ENCODE data around the gene ITGA4.
"Not testable (repeated sequence)": the region's sequence is repeated elsewhere in the genome, so short reads cannot be mapped to it uniquely, and the experiment has no call there.

ITGA4 gene

DNA sequence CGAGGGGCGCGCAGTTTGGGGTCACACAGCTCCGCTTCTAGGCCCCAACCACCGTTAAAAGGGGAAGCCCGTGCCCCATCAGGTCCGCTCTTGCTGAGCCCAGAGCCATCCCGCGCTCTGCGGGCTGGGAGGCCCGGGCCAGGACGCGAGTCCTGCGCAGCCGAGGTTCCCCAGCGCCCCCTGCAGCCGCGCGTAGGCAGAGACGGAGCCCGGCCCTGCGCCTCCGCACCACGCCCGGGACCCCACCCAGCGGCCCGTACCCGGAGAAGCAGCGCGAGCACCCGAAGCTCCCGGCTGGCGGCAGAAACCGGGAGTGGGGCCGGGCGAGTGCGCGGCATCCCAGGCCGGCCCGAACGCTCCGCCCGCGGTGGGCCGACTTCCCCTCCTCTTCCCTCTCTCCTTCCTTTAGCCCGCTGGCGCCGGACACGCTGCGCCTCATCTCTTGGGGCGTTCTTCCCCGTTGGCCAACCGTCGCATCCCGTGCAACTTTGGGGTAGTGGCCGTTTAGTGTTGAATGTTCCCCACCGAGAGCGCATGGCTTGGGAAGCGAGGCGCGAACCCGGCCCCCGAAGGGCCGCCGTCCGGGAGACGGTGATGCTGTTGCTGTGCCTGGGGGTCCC, at the start of gene ITGA4:
Gene ITGA4, plus strand, starts transcription at position 266 of the 620 bp plus-strand sequence. Its CDS starts 269 bp downstream, at position 535.
- DNase-seq = peak; percentile 85

DNA sequence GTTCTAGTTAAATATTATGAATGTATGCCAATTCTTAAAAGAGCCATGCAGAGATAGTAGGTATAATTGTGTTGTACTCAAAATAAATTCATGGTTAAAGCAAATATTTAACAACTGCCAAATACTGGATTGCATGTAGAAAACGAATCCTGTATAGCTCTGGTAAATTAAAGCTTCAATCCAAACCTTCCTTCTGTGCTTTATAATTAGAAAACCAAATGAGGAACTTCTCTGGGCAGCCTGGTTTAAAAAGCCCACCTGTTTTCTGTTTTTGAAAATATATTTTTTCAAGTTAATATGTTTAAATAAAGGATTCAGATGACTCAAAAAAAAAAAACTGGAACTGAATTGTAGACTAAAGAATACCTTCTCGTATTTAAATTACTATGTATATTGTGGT, 48.3 kb upstream of the ITGA4 start:
- peak; percentile 22 for DNase-seq

DNA sequence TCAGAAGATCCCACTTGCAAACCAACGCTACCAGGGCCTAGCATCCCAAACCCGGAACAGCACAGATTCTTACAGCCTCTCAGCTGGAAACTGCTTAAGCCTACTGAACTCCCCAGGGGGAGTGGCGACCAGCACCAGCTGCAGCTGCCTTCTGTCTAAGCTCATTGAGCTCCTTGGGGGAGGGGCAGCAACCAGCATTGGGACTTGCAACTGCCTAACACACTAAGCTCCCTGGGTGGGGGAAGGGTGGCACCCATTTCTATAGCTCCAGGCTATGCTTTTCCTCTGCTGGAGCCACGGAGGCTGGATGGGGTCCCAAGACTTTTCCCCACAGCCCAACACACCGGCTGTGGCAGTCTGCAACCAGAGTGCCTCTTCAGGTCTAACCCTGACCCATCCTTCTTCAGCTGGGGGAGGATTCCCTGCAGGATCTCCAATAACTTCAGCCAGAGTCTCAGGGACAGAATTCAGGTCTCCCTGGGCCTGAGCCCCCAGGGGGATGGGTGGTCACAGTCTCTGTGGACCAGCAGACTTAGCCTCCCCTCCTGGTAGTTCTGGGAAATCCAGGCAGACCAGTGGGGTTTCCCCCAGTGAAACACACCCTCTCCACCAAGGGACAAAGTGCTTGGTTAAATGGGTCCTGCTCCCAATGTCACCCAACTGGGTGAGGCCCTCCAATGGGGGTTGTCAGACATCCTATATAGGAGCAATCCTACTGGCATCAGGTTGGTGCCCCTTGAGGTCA, 45.9 kb upstream of the ITGA4 start:
- peak; percentile 99 for DNase-seq

DNA sequence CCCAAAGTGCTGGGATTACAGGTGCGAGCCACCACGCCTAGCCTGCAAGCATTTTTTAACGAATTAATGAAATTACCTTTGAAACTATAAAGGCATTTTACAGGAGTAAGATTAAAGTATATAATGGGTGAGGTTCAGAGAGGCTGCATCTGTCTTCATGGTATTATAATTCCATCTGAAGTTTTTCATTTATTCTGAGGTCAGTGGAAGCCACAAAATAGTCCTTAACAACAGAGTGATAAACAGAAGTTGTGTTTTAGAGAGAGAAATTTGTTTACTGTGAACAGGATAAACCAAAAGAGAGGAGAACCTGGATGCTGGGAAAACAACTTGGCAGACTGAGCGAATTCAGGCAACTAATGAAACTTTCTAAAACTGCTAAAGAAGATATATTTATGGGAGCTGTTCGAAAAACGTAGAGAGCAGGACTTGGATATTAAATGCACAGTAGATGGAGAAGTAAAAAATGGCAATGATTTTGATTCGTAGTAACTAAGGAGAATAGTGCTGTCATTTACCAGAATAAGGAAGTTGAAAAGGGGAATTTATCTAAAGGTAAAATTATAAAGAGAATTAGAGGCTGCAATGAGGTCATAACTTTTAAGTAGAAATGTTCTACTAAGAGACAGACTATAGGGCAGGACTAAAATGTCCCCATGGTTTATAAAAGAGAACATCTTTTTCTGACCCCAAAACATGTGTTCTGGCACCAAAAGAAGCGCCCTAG, 37.9 kb upstream of the ITGA4 start:
- peak; percentile 27 for DNase-seq

DNA sequence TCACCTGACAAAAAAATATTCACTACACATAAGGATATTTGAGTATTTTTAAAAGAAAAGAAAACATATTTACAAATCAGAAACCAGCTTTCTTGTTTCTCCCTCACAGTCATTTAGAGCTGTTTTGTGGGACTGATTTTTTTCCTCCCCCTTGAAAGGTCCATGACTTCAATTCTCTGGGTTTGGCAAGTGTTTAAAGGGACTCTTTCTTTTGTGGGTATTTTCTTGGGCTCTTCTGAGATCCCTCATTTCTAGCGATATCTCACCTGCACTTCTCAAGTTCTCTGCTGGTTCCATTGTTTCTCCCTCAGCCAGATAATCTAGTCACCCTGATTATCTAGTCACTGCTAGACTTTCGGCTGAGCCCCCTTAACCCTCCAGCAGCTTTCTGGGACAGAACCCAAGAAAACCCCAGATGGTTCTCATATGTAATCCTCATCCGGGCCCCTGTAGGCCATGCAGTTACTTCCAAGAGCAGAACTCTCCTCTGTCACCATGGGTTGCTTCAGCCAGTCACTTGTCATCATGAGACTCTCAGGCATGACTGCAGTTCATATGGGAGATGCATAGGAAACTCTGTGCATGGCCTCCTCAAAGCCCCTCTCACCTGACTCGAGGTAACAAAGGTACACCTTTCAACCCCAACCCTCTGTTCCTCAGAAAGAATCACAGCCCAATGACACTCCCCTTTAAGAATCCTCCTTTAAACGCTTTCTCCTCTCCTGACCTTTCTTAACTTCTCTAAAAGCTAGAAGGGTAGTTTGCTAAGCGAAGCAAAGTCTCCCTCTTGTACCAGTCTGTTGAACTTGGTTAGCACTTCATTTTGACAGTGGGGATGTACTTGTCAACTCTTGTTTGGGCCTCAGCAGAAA, 36.7 kb upstream of the ITGA4 start:
- DNase-seq = no peak

DNA sequence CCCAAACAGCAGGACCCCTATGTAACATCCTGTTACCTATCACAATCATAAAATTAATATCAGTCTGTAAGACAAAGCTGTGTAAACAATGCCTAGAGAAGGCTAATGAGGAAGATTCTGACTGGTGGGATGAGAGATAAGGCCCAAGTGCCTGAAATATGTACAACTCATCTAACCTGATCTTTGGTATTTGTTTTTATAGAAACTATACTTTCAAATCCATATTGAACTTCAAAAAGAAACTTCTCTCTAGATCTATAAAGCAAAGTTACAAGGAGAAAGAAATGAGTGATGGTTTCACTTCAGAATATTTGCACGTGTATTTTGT, 36.1 kb upstream of the ITGA4 start:
- no peak for DNase-seq

DNA sequence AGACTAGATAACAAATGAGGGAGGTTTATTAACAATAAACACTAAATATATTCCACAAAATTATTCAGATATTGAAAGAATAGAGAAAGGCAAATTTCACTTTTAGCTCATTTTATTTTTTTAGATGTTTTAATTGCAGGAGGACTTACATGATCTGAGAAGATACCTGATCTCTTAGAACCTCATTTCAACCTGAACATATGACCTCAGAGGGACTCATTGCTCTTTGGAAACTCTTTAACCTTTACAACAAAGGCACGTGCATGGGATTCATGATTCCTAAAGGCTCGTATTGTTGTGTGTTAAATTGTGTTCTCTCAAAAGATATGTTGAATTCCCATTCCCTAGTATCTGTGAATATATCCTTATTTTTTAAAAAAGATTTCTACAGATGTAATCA, 35.7 kb upstream of the ITGA4 start:
- no peak for DNase-seq

DNA sequence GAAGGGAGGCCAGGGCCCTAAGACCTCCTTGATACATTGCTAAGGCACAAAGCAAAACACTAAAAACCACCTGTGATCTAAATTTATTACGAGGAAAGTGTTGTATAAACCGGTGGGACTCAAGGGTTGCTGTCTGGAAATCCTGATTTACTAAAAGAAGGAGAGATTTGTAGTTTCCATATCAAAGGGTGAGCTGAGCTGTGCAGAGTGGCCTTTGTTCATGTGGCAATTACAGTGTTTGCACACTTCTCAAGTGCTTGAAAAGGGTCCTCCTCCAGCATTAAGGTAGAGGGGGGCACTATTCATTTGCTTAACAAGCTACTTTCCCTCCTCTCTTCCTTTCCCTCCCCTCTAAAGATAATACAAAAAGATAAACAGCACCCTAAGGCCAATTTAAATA, 30.5 kb upstream of the ITGA4 start:
- no peak for DNase-seq

DNA sequence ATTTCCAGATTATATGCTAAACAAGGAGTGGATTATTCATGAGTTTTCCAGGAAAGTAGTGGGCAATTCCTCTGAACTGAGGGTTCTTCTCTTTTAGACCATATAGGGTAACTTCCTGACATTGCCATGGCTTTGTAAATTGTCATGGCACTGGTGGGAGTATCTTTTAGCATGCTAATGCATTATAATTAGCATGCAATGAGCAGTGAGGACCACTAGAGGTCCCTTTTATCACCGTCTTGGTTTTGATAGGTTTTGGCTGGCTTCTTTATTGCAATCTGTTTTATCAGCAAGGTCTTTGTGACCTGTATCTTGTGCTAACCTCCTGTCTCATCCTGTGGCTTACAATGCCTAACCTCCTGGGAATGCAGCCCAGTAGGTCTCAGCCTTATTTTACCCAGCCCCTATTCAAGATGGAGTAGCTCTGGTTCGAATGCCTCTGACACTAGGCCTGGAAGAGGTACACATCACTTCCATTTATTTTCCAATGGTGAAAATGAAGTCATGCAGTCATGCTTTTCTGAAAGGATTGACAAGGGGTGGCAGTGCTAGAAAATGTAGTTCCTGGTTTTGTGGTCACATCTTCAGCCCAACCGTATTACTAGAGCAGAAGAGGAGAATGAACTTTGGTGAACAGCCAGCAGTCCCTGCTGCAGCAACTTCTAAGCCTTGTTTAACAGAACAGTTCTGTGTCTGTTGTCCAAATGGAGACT, 26.6 kb upstream of the ITGA4 start:
- DNase-seq = peak; percentile 87

DNA sequence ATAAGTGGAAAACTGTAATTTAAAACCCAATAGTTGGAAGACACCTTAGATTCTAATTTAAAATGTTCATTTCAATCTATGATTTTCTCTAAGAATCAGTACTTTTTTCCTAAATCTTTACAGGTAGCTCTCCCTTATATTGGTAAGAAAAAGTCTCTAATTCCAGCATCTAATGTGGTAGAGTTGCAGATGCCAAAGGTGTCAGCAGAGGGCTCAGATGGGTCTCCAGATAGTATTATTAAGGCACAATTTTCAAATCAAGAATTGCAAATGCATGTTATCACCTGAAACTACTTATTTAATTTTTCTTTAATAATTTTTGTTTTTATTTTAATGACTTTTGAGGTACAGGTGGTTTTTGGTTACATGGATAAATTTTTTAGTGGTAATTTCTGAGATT, 25.5 kb upstream of the ITGA4 start:
- no peak for DNase-seq

DNA sequence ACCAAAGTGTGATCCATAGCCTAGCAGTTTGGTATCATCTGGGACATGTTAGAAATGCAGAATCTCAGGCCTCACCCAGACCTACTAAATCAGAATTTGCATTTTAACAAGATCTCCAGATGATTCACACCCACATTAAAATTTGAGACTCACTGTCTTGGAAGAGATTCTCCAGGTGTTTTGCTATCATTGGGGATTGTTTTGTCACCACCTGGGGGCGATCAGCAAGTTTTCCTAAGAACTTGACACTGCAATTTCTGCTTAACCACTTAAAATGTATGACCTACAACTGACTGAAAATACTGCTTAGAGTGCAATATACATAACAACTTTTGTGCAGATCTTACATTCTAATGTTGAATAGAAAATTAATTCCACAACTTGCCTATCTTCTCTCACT, 18.9 kb upstream of the ITGA4 start:
- no peak for DNase-seq

DNA sequence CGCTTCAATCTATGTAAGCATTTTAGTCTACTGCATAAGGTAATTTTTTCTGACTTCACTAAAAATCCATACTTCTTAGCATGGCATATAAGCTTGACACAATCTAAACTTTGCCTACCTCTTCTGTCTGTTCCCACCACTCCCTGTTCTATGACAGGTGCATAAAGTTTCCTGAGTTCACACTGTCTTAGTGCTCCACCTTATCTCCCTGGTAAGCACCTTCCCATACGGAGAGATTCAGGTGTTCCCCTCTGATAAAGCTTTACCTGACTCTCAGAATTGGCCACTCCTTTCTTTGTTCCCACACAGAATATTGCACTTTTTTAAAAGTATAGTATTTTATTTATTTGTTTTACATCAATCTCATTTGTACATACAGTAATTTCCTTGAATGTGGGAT, 16.8 kb upstream of the ITGA4 start:
- no peak for DNase-seq

DNA sequence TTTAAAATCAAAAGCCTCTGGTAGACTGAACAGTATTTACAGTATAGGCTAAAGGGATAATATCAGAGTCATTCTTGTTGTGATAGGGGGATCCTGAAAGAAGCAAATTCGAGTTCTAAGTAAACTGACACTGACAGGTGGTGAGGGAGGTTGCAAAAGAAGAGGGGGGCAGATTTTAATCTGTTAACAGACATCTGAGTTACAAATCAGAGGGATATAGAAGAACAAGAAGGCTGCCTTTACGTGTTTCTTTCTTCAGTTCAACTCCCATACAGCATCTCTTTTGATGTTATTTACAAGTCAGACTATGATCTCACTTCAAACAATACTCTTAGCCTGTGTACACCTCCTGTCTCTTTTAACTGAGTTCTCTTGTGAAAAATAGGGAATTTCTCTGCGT, 16.3 kb upstream of the ITGA4 start:
- no peak for DNase-seq

DNA sequence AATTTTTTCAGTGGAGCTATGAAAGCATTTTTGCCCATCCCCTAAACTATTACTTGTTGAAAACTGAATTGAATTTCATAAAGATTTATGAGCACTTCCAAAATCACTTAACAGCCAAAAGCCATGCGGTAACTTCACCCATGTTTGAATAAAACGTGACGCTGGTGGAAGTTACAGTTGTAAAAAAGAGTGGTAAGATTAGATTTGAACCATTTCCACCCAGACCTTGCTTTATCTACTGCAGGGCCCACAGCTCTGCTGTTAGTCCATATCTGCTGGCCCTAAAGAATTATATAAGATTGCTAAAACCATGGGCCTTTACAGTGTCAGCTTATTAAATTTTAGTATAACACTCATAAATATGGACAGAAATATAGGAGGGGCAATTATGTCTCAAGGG, 15.5 kb upstream of the ITGA4 start:
- no peak for DNase-seq

DNA sequence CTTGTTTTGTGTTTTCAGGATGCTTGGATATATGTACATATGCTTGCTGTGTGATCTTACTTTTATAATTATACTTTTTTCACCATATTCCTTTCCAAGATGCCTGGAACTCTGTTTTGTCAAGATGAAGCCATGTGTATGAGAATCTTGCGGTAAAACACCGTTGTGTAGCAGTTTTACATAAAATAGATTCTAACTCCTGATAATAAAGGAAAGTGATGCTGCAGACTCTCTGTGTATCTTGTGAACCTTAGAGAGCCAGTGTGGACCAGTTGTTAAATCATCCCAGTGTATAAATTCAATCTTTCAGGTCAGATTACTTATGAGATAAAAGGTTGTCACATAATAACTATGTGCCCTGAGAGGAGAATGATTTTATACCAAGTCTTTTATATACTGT, 12.5 kb upstream of the ITGA4 start:
- DNase-seq = no peak

DNA sequence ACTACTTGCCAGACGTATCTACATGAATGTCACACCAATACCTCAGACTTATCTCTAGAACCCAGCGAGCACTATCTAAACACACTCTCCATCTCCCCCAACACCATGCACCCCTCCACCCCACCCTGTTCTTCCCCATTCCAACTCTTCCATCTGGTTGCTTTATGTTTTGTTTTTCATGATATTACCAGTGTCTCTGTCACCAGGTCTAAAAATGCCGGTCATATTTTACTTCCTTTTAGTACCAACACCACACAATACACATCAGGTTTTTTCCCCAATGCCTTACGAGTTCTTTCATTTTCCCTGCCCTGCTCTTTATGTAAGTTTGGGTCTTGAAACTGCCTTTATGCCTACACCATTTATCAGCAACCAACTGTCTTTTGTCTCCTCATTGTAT, 10.2 kb upstream of the ITGA4 start:
- no peak for DNase-seq

DNA sequence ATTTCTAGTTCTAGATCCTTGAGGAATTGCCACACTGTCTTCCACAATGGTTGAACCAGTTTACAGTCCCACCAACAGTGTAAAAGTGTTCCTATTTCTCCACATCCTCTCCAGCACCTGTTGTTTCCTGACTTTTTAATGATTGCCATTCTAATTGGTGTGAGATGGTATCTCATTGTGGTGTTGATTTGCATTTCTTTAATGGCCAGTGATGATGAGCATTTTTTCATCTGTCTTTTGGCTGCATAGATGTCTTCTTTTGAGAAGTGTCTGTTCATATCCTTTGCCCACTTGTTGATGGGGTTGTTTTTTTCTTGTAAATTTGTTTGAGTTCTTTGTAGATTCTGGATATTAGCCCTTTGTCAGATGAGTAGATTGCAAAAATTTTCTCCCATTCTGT, 7.9 kb upstream of the ITGA4 start:
- DNase-seq = not testable (repeated sequence)

DNA sequence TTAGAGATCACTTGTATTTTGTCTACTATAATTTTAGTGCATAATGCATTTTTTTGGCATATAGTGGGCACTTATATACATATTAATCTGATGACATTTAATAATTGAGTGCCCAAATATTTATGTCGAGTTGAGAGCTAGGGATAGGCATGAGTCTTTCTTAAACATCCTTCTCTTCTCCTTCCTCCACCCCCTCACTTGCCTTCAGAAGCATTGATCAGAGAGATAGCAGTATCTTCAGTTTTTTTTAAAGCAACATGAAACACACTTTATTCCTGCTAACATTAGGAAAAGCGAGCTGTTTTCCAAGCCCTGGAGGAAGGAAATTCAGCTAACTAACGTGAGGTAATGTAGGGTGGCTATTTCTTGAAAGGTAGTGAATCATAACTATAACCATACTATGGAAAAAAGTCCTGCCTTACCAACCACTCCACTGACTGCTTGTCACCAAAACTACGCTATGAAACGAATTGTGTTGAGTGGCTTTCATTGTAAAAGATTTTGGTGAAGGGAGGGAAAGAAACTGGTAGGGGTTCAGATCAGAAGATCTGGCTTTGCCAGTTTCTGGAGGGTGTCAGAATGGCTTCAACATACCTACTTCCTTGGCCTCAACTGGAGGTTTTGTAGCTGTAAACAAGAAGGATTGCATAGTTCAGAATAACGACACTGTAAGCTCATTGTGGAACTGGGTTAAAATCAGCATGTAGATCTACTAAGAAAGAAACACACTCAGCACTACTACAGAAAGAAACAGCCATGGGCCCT, 2.3 kb upstream of the ITGA4 start:
- no peak for DNase-seq

DNA sequence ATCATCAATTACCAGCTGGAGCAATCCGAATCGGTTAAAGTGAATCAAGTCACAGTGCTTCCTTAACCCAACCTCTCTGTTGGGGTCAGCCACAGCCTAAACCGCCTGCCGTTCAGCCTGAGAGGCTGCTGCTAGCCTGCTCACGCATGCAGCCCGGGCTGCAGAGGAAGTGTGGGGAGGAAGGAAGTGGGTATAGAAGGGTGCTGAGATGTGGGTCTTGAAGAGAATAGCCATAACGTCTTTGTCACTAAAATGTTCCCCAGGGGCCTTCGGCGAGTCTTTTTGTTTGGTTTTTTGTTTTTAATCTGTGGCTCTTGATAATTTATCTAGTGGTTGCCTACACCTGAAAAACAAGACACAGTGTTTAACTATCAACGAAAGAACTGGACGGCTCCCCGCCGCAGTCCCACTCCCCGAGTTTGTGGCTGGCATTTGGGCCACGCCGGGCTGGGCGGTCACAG, 496 bp upstream of the ITGA4 start:
- DNase-seq = peak; percentile 94

DNA sequence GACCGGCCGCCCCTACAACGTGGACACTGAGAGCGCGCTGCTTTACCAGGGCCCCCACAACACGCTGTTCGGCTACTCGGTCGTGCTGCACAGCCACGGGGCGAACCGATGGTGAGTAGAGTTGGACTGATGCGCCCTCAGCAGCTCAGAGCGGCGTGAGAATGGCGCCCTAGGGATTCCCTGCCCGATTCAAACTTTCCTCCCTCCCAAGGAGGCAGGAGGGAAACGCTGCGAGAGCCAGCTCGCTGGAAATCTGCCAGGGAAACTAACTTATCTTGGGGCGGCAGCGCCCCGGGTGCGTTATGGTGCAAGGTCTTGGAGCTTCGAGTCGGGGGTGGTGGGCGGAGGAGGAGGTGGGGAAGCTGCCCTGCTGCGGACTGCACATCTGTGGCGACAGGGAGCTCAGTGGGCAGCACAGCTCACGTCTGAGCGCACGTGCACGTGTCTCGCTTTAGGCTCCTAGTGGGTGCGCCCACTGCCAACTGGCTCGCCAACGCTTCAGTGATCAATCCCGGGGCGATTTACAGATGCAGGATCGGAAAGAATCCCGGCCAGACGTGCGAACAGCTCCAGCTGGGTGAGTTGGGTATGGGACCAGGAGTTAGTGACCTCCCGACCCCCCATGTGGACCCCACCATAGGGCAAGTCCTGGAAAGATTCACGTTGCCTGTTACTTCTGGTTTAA, 697 bp downstream of the ITGA4 start:
- peak; percentile 76 for DNase-seq

DNA sequence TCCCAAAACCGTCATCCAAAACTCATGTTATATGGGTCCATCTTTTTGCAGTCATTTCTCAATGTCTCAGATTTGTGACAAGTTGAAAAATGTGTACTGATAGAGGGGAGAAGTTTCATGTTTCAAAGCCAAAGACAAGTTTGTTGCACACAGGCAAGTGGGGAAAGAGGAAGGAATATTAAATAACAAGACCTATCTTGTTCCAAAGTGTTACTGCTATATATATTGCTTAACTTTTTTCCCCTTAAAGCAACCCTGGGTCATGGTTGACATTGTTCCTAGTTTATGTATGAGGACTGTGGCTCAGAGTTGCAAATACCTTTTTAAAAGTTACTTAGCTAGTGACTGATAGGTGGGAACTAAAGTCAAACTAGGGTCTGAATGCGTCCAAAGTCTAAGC, 1.7 kb downstream of the ITGA4 start:
- DNase-seq = peak; percentile 32
